CD1c-positive myeloid dendritic cell (primary cell): Measurements from ENCODE around the gene GPC6.
A peak's percentile ranks its signal among the peaks of the same experiment; 100 is the strongest.

Experiments
- DNase-seq: peaks from one replicate; pipeline ENCODE4 v3.0.0-alpha.2; 2016; ENCODE audit errors: extremely low spot score

GPC6 gene

GRCh38 chr13:94345374-94346195, 1119.0 kb downstream of the GPC6 start:
- DNase-seq, result no peak

- DNase-seq, result no peak
These were observed 1119.8 kb downstream of the GPC6 start for GRCh38 chr13:94346261-94347019.

- no peak for DNase-seq
These were observed 1124.8 kb downstream of the GPC6 start for GRCh38 chr13:94351292-94351990.

GRCh38 chr13:94352057-94352456, 1125.5 kb downstream of the GPC6 start:
- no peak for DNase-seq

GRCh38 chr13:94353167-94353710, 1126.6 kb downstream of the GPC6 start:
- no peak for DNase-seq

- no peak for DNase-seq
These were observed 1133.3 kb downstream of the GPC6 start for GRCh38 chr13:94359875-94360274.

- peak; percentile 81 for DNase-seq
These were observed 1135.9 kb downstream of the GPC6 start for GRCh38 chr13:94362411-94362909.

GRCh38 chr13:94366677-94367076, 1140.1 kb downstream of the GPC6 start:
- DNase-seq, result no peak

- DNase-seq, result no peak
These were observed 1143.4 kb downstream of the GPC6 start for GRCh38 chr13:94369972-94370436.

GRCh38 chr13:94371855-94372254, 1145.2 kb downstream of the GPC6 start:
- DNase-seq, result no peak

- DNase-seq, result no peak
These were observed 1155.9 kb downstream of the GPC6 start for GRCh38 chr13:94382517-94382916.

- DNase-seq, result no peak
These were observed 1156.4 kb downstream of the GPC6 start for GRCh38 chr13:94382960-94383359.

- no peak for DNase-seq
These were observed 1157.8 kb downstream of the GPC6 start for GRCh38 chr13:94384231-94384905.

GRCh38 chr13:94387047-94387446, 1160.4 kb downstream of the GPC6 start:
- DNase-seq, result no peak

GRCh38 chr13:94389604-94390351, 1163.2 kb downstream of the GPC6 start:
- no peak for DNase-seq

- no peak for DNase-seq
These were observed 1164.3 kb downstream of the GPC6 start for GRCh38 chr13:94390881-94391280.

GRCh38 chr13:94394723-94395122, 1168.1 kb downstream of the GPC6 start:
- no peak for DNase-seq

- no peak for DNase-seq
These were observed 1169.3 kb downstream of the GPC6 start for GRCh38 chr13:94395860-94396259.

- DNase-seq, result no peak
These were observed 1173.2 kb downstream of the GPC6 start for GRCh38 chr13:94399812-94400211.

GRCh38 chr13:94400874-94401273, 1174.3 kb downstream of the GPC6 start:
- DNase-seq, result no peak
